Pancreas (tissue), 10 donors: ENCODE results near the gene ERBB4. TPM values are rescaled to one million over a fixed set of nuclear protein-coding genes. Genes with fewer than 3 reads are reported as not detected.

Source experiments
- ATAC-seq, 4 donors: fragments of 200-7000 bp; cut with Tn5 transposase; one replicate each; pipeline versions ENCODE4 v1.8.0 to v1.9.1; 2020; ENCODE audit warnings: mild to moderate bottlenecking in 4 of 4, moderate library complexity in 4 of 4
- DNase-seq, 6 donors: peaks; one replicate each; pipeline ENCODE4 v3.0.0-alpha.2; 2020
- FAIRE-seq: peaks from 2 replicates; lab custom pipeline; 2012; peaks lifted over from hg19 to GRCh38; lab: Jason Lieb, UNC
- H3K27ac ChIP-seq, 4 donors: fragments of 200-600 bp; sonication (generic); 1 replicate in 3 of 4; 2 replicates in 1 of 4; pipeline versions ENCODE4 v1.5.0 to v1.8.0; 2020
- H3K27me3 ChIP-seq, 4 donors: fragments of 200-600 bp; one replicate each; pipeline ENCODE4 v1.8.0; 2021
- H3K36me3 ChIP-seq, 3 donors: fragments of 200-600 bp; sonication (generic) in 1 of 3; one replicate each; pipeline versions ENCODE4 v1.5.0 to v1.8.0; 2020 to 2021
- H3K4me1 ChIP-seq, 3 donors: fragments of 200-600 bp; one replicate each; pipeline ENCODE4 v1.8.0; 2021
- H3K4me3 ChIP-seq, 4 donors: fragments of 200-600 bp; sonication (generic) in 2 of 4; one replicate each; pipeline versions ENCODE4 v1.5.0 to v1.8.0; 2020 to 2021
- H3K9me3 ChIP-seq, 4 donors: fragments of 200-600 bp; one replicate each; pipeline ENCODE4 v1.8.0; 2021
- WGBS, 2 donors: extraction: QIAGEN DNeasy Blood & Tissue Kit; methylation state at CpG; one replicate each; pipeline ENCODE4 v1.1.7; 2013; 5-methylcytosine and 5-hydroxymethylcytosine counted together
- intact Hi-C, 3 donors: fragments of 100-400 bp; cut with DNase I; formaldehyde crosslinking; loops; one replicate each; pipeline versions ENCODE4 v1.11.1 to v1.14.2; 2022
- polyA plus RNA-seq, 2 donors: library from polyadenylated mRNA; stranded (reverse); fragments of 200-250 nt; gene quantifications; one replicate each; pipeline ENCODE4 v1.2.3, GENCODE V29; 2013
- total RNA-seq, 6 donors: library from RNA; stranded (reverse); fragmentation: NEBNext Ultra II Directional in 4 of 6; extraction: Animal tissue kit (Norgen Biotek cat#: 25700) in 4 of 6; gene quantifications; one replicate each; pipeline versions ENCODE4 v1.2.1 to v1.2.4, GENCODE V29; 2021 to 2023
- TF ChIP-seq, protein P1 (sequence below), 4 donors: fragments of 200-600 bp; sonication (generic) in 3 of 4; IDR thresholded peaks; one replicate each; pipeline versions ENCODE4 v1.5.0 to v1.8.0; 2021; ENCODE audit warnings: antibody characterized with exemption in 4 of 4
- donor health status: healthy with polysubstance abuse.
- donor health status: DM: no; HTN: no; CAD: no; lungs with moderate emphysema.
- donor health status: DM: no; HTN: no; CAD: no.
- donor health status: control.
- donor health status: control.
- donor health status: Bipolar disorder and iron deficiency.
- donor health status: DM: yes; HTN: yes; CAD: no.
- donor health status: DM: no; HTN: no; CAD: no.
- donor health status: DM: no; HTN: no; CAD: no.
- donor health status: DM: yes; HTN: yes; CAD: no.

ERBB4 gene
- total and polyA plus RNA-seq, 8 donors, result 0.30 to 5.0 (median 3.3) TPM

DNA sequence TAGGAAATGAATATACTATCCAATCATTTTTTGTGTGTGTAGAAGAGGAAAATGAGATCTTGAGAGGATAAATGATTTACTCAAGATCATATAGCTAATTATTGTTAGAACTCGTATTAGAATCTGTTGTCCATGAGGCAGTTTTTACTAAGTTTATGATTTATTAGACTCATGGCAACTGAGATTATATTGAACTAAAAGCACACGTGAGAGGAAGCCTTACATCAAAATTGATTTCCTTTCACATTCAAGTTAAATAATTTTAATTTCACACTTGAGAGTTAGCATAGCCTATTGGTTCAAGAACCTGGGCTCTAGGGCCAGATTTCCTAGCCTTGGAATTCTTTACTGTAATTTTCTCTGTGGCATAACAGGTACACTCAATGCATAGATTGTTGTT, 552.3 kb downstream of the ERBB4 start:
- no peak overlapping the region for H3K27ac ChIP-seq
- no peak for FAIRE-seq
- intact Hi-C loops, result no loop called here

DNA sequence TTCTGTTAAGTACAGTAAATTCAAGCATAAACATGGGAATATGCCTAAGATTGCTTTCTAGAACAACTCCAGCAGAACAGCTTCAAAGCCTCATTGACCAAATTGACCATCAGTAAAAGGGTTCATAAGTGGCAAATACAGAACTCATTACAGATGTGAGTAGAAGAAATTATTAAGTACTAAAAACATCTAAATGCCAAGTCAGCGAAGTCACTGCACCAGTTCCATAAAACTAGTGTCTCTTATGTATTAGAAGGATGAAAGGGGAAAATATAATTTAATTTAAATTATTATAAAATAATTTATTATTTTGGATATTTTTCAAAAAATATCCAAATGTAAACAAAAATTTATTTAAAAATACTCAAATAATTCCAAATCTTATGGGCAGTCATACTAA, 553.2 kb downstream of the ERBB4 start:
- no peak overlapping the region for H3K27ac ChIP-seq
- no peaks in the 10 kb centered on the region for H3K27me3 ChIP-seq
- TF ChIP-seq, protein P1, sequence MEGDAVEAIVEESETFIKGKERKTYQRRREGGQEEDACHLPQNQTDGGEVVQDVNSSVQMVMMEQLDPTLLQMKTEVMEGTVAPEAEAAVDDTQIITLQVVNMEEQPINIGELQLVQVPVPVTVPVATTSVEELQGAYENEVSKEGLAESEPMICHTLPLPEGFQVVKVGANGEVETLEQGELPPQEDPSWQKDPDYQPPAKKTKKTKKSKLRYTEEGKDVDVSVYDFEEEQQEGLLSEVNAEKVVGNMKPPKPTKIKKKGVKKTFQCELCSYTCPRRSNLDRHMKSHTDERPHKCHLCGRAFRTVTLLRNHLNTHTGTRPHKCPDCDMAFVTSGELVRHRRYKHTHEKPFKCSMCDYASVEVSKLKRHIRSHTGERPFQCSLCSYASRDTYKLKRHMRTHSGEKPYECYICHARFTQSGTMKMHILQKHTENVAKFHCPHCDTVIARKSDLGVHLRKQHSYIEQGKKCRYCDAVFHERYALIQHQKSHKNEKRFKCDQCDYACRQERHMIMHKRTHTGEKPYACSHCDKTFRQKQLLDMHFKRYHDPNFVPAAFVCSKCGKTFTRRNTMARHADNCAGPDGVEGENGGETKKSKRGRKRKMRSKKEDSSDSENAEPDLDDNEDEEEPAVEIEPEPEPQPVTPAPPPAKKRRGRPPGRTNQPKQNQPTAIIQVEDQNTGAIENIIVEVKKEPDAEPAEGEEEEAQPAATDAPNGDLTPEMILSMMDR (IDR thresholded peaks at IDR 0.05), result no peak
- no peaks in the 10 kb centered on the region for H3K36me3 ChIP-seq
- DNase-seq (no peak), ATAC-seq (no peak), FAIRE-seq (no peak)
- no peak overlapping the region for H3K4me3 ChIP-seq
- H3K4me1 ChIP-seq, result no peaks in the 10 kb centered on the region
- WGBS, 2 donors, result 83 to 98% methylated on average over 1 of the region's 1 CpG
- intact Hi-C loops, result no loop called here
- no peaks in the 10 kb centered on the region for H3K9me3 ChIP-seq

More for the DNA sequence above, 552.3 kb downstream of the ERBB4 start:
- Histone ChIP-seq H3K9me3 (no peaks in the 10 kb centered on the region), H3K4me3 (no peak overlapping the region), H3K36me3 (no peaks in the 10 kb centered on the region), H3K4me1 (no peaks in the 10 kb centered on the region), H3K27me3 (no peaks in the 10 kb centered on the region)
- DNase-seq, result no peak
- ATAC-seq, result no peak
- WGBS, 2 donors, result 33 to 41% methylated on average over 2 of the region's 2 CpGs
- TF ChIP-seq, protein P1 (IDR thresholded peaks at IDR 0.05), result no peak

DNA sequence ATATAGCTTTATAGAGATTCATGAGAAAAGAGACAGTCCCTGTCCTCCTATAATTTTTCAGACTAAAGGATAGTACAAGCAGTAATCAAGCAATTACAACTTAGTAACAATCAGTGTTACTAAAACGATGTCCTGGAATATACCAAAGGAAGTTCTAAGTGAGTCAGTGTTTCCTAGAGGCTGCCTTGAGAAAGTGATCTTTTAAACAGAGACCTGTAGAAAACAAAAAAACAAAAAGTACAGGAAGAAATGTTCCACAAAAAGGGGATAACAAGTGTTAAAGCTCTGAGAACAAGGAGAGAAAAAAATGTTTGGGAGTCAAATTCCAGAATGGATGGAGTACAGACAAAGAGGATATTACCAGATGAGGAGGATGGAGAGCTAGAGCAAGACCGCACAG, 556.4 kb downstream of the ERBB4 start:
- no peaks in the 10 kb centered on the region for H3K36me3 ChIP-seq
- 82 to 88% methylated on average over 2 of the region's 2 CpGs for WGBS, 2 donors
- no peaks in the 10 kb centered on the region for H3K4me1 ChIP-seq
- H3K27ac ChIP-seq, result no peak overlapping the region
- no peaks in the 10 kb centered on the region for H3K27me3 ChIP-seq
- TF ChIP-seq, protein P1 (IDR thresholded peaks at IDR 0.05), result no peak
- DNase-seq, result no peak
- intact Hi-C loops, result no loop called here
- H3K9me3 ChIP-seq, result no peaks in the 10 kb centered on the region
- no peak overlapping the region for H3K4me3 ChIP-seq
- no peak for FAIRE-seq
- ATAC-seq, result no peak

DNA sequence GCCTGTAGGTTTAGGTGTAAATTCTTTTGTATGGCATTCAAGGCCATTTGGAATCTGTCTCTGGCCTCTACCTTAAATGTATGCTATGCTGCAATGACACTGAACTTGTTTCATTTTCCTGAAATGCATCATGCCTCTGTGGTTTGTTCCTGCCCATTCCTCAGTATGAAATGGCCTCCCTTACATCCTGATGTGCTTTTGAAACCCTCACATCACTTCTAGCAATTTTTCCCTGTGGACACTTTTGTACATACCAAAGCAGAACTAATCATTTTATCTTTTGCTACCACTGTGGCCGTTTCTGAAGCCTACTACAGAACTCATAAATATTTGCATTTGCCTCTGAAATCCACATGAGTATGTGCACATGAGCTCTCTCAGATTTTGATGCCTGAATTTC, 557.2 kb downstream of the ERBB4 start:
- intact Hi-C loops, result no loop called here
- Histone ChIP-seq H3K27me3 (no peaks in the 10 kb centered on the region), H3K9me3 (no peaks in the 10 kb centered on the region), H3K36me3 (no peaks in the 10 kb centered on the region), H3K4me1 (no peaks in the 10 kb centered on the region), H3K27ac (no peak overlapping the region), H3K4me3 (no peak overlapping the region)
- no peak for FAIRE-seq
- TF ChIP-seq, protein P1 (IDR thresholded peaks at IDR 0.05), result no peak
- WGBS, 2 donors, result 14 to 21% methylated on average over 1 of the region's 1 CpG
- no peak for ATAC-seq
- DNase-seq, result no peak

DNA sequence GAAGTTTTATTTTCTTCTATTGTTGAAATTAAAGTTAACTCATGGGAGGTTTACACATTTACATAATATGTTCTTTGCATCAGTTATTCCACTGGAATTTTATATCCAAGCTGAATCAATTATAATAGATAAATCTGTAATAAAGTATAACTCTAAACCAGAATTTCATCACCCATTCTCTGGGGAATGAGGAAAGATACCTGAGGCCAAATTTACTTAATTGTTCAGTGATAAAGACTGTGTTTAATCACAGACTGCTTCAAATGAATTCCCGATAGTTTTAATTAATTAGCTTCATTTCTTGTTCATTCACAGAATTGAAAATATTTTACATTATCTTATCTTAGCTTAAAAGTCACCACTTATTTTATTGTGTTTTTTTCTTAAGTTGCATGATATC, 562.5 kb downstream of the ERBB4 start:
- H3K36me3 ChIP-seq, result no peaks in the 10 kb centered on the region
- no peaks in the 10 kb centered on the region for H3K4me1 ChIP-seq
- FAIRE-seq (no peak), DNase-seq (no peak), ATAC-seq (no peak)
- H3K27me3 ChIP-seq, result no peaks in the 10 kb centered on the region
- WGBS, 2 donors, result 71 to 78% methylated on average over 1 of the region's 1 CpG
- TF ChIP-seq, protein P1 (IDR thresholded peaks at IDR 0.05), result no peak
- no peak overlapping the region for H3K27ac ChIP-seq
- H3K9me3 ChIP-seq, result no peaks in the 10 kb centered on the region
- intact Hi-C loops, result no loop called here
- H3K4me3 ChIP-seq, result no peak overlapping the region
